T-helper 1 cell treated with Interleukin-12 subunit alpha and Interleukin-12 subunit beta and Interleukin-4 antibody, amounts not matched to agents 30 ng/mL and 1 ng/mL, for 36 hours (primary cell): ENCODE data around the gene NAXE. TPM values are rescaled to one million over a fixed set of nuclear protein-coding genes. Genes with fewer than 3 reads are reported as not detected.
"Not testable (repeated sequence)": the region's sequence is repeated elsewhere in the genome, so short reads cannot be mapped to it uniquely, and the experiment has no call there.

Experiments
- intact Hi-C: fragments of 100-400 bp; cut with micrococcal nuclease; formaldehyde crosslinking; loops from one replicate; pipeline ENCODE4 v1.15.1; 2024
- total RNA-seq: library from RNA; stranded (reverse); gene quantifications from 2 replicates; pipeline ENCODE4 v1.2.3, GENCODE V29; 2022

NAXE gene
- total RNA-seq, 1 donor from 2014 or later = 58.2 TPM

- intact Hi-C loops = no loop called here
Observed at GRCh38 chr1:156618853-156619581, 27.4 kb downstream of the NAXE start, which contains the start of gene HAPLN2. HAPLN2 (plus strand) TSS chr1:156619415; CDS start chr1:156623491, 4,076 bp downstream.

- intact Hi-C loops = no loop called here
Observed at GRCh38 chr1:156619582-156619955, 28.0 kb downstream of the NAXE start.

- intact Hi-C loops = no loop called here
Observed at GRCh38 chr1:156622581-156623297, 31.2 kb downstream of the NAXE start.

GRCh38 chr1:156623946-156624813 lies 32.6 kb downstream of the NAXE start:
- intact Hi-C loops = loop anchor here (1.0 kb wide), 1 partner anchor 144 kb away; no protein-coding TSS in a partner anchor

- intact Hi-C loops = loop anchor here (1.0 to 5.0 kb wide), 2 partner anchors 143 to 267 kb away; partner anchors contain the start of gene PEAR1
Observed at GRCh38 chr1:156624814-156625435, 33.3 kb downstream of the NAXE start.

DNA sequence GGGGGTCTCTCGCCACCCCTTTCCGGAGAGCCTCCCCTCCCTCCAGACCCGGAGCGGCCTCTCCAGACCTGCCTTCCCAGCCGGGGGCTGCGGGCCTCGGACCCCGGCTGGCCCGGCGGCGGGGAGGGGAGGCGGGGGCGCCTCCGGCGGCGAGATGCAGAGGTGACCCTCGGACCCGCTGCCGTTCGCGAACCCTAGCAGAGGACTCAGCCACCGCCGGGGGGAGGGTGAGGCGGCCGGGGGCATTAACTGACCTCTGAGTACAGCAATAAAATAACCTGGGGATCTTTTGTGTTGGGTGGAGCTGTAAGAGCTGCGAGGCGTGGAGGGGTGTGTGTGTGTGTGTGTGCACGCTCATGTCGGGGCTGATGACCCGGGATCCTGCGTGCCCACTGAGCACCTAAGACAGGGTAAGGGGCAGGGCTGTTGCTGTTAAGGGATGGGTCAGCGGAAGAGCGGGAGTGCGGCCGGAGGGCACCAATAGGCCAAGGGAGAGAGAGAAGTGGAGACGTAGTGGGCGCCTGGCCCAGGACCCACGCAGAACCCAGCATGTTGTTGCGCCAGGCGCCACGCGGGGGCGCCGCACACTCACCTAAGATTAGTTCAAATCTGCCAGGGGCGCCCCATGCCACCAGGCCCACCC lies 34.0 kb downstream of the NAXE start:
- intact Hi-C loops = loop anchor here (1.0 to 5.0 kb wide), 5 partner anchors 17 to 267 kb away; partner anchors contain the start of genes BCAN and PEAR1

DNA sequence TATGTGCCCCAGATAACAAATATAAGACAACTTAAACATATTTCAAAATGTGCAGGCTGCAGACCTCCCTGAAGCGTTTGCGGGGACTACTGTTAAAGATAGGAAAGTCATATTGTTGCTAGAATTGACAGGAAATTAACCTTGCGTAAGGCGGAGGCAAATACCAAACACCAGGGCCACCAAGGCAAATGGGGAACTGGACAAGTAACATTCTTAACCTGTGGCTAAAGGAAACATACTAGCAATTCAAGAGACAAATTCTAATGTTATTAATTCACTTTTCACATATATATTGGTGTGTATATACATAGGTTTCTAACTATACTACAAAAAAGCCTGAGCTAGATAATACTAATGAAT lies 34.5 kb downstream of the NAXE start:
- intact Hi-C loops = loop anchor here (1.0 to 5.0 kb wide), 5 partner anchors 17 to 266 kb away; partner anchors contain the start of genes BCAN and PEAR1

DNA sequence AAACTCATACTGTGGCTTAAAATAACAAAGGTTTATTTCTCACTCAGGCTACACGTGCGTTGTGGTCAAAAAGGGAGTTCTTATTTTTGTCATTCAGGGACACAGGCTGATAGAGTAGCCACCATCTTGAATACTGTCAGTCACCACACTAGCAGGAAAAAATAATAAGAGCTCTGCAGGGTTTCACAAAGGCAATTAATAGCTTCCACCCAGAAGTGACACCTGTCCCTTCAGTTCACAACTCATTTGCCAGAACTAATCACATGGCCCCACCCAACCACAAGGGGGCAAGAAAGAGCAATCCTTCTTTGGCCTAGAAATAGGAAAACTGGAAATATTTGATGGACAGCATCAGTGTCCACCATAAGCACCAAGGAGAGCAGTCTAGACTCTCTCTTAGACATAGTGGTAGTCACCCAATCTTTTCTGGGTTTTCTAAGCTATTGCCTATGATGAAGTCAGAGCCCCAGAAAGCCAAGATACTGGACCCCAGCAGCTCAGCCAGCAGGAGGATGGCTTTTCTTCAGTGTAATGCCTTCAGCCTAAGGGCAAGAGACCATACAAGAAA lies 35.8 kb downstream of the NAXE start:
- intact Hi-C loops = loop anchor here (1.0 to 5.0 kb wide), 3 partner anchors 15 to 265 kb away; partner anchors contain the start of genes BCAN and PEAR1

- intact Hi-C loops = loop anchor here (5.0 kb wide), 1 partner anchor 262 kb away; the partner anchor contains the start of gene PEAR1
Observed at GRCh38 chr1:156629823-156630449, 38.4 kb downstream of the NAXE start.

DNA sequence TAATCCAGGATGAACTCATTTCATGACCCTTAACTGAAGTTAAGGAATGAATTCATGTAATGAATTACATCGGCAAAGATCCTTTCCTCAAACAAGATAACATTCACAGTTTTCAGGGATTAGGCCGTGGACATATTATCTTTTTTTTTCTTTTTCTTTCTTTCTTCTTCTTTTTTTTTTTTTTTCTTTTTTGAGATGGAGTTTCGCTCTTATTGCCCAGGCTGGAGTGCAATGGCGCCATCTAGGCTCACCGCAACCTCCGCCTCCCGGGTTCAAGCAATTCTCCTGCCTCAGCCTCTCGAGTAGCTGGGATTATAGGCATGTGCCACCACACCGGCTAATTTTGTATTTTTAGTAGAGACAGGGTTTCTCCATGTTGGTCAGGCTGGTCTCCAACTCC lies 39.6 kb downstream of the NAXE start:
- intact Hi-C loops = not testable (repeated sequence)

GRCh38 chr1:156632355-156632754 lies 40.8 kb downstream of the NAXE start:
- intact Hi-C loops = no loop called here

GRCh38 chr1:156638189-156638985 lies 46.8 kb downstream of the NAXE start:
- intact Hi-C loops = no loop called here

DNA sequence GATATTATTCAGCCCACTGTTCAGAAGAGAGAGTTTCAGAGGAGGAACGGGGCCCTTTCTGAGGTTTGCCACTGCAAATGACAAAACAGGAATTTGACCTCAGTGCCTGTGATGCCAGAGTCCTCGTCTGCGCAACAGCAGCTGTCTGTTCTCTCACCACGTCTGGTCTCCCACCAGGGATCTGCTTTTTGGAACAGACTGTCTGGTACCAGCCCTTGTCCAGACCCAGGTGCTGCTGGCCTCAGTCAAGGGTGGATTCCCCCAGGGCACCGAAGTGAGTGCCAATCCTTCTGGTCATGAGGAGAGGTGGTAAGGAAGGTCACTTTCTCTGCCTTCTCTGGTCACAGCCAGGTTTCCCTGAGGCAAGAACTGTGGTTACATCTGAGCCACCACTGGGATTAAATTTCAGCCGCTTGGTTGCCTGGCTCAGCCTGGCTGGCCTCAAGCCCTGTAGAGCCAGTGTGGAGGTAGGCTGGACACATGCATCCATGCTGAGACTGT lies 48.1 kb downstream of the NAXE start:
- intact Hi-C loops = no loop called here

DNA sequence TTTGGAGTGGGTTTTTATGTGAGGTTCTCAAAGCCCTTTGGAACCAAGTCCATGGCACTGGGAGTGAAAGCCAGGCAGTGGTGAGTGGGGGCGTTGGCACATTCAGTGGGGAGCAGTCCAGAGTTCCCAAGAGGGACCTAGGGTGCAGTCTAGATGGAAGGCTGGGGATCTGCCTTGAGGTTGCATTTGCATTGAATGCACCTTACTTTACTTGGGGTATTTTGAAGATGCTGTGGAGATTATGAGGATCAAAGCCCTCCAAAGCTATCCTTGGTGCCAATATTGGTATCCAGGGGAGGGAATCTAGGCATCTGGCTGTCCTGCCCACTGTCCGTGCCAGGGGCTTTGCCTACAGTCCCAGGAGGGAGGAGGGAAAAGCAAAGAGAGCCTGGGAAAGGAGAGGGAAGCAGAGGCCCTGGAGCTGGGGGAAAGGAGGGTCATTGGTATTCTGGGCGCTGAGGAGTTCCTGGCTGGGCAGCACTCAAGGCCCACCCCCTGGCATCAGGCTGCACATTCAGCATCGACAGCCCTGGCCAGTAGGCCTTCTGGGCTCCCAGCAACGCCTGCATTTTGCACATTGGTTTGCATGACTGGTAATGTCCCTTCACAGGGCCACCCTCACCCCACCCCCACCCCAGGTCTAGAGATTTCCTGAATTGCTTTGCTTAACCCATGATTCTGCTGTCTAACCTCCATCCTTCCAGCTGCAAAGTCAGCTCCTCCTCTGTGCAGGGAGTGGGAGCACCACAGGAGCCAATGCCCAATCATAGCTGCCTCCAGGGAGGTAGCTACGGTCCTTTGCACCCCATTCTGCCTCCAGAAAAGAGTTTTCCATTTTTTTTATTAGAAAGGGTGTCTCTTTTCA lies 49.5 kb downstream of the NAXE start:
- intact Hi-C loops = no loop called here

DNA sequence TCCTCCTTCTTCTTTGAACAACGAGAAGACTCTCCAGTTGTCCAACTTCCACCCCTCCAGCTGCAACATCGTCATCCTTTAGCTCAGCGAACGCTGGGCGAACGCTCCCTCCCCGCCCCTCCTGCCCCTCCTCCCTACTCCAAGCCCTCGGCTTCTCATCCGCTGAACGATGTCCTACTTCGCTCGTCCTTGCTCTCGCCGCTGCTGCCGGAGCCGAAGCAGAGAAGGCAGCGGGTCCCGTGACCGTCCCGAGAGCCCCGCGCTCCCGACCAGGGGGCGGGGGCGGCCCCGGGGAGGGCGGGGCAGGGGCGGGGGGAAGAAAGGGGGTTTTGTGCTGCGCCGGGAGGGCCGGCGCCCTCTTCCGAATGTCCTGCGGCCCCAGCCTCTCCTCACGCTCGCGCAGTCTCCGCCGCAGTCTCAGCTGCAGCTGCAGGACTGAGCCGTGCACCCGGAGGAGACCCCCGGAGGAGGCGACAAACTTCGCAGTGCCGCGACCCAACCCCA lies 50.2 kb downstream of the NAXE start, which contains the start of gene BCAN:
BCAN (plus strand) TSS at position 357 of the 504 bp plus-strand sequence. CDS start 3,938 bp downstream, outside the sequence.
- intact Hi-C loops = loop anchor here (2.0 kb wide), 1 partner anchor 15 kb away; no protein-coding TSS in a partner anchor

- intact Hi-C loops = loop anchor here (1.0 to 2.0 kb wide), 2 partner anchors 15 to 16 kb away; no protein-coding TSS in a partner anchor
Observed at GRCh38 chr1:156642265-156643048, 50.9 kb downstream of the NAXE start.
